ENCODE measurements around the gene RBBP6. TPM values are rescaled to one million over a fixed set of nuclear protein-coding genes. Genes with fewer than 3 reads are reported as not detected.

RBBP6 gene
- total RNA-seq, 2 donors from 2014 or later, result 42.2 to 104 TPM

DNA sequence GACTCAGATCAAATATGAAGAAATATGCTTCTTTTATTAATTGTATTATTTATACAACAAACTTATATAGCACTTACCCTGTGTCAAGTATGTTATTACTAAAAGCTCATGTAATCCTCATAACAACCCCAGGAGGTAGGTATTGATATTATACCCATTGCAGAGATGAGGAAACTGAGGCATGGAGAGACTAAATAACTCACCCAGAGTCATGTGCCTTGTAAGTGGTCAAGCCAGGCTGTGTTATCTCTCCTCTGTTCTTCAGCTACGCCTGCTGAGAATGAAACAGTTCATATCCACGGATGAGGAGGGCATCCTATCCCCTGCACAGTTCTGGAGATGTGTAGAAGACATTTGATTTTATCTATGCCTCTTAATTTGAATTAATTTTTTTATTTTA lies 78.1 kb downstream of the RBBP6 start:
- Histone ChIP-seq H3K36me3 (no peaks in the 10 kb centered on the region), H3K27ac (no peak overlapping the region), H3K9me3 (no peaks in the 10 kb centered on the region), H3K4me3 (no peak overlapping the region), H3K4me1 (ENCODE audit: control insufficient read depth in 1 of 2, low read depth in 2 of 2) (no peaks in the 10 kb centered on the region), H3K27me3 (replicated peaks; ENCODE audit: insufficient read depth) (no peaks in the 10 kb centered on the region)
- ATAC-seq (ENCODE audit: insufficient number of reproducible peaks, low FRiP score, low read depth) (no peak), DNase-seq (ENCODE audit: low spot score) (no peak)
- no peak for TF ChIP-seq CTCF (IDR thresholded peaks at IDR 0.05)

Other genes with a start within 250 kb of the RBBP6 start
- 10 to 100 TPM; 45.6 to 85.4 TPM for gene TNRC6A, start 190.1 kb downstream of the RBBP6 start, total RNA-seq

Data from thoracic aorta (tissue), 2 donors.